Activated CD4-positive, alpha-beta T cell treated with anti-CD3 and anti-CD28 coated beads, Interleukin-2, amount 10 ng/mL, durations not matched to agents 7 days and 5 days (primary cell): ENCODE data around the gene OSBPL3. TPM values are rescaled to one million over a fixed set of nuclear protein-coding genes. Genes with fewer than 3 reads are reported as not detected.

Source experiments
- CTCF ChIA-PET: fragments of 350-600 bp; sonication (Branson Sonifier 250); formaldehyde crosslinking; loops from one replicate; lab custom pipeline; 2021; ENCODE audit warnings: antibody characterized with exemption; lab: Charles Lee
- POLR2A ChIA-PET: fragments of 350-600 bp; sonication (Branson Sonifier 250); formaldehyde crosslinking; loops from one replicate; lab custom pipeline; 2021; ENCODE audit warnings: antibody characterized with exemption; lab: Charles Lee
- DNase-seq: peaks from one replicate; pipeline ENCODE4 v3.0.0-alpha.2; 2020
- H3K27ac Mint-ChIP-seq: one replicate; pipeline ENCODE4 v1.8.0; 2021; ENCODE audit warnings: mild to moderate bottlenecking, moderate library complexity, mixed read lengths
- H3K27me3 Mint-ChIP-seq: one replicate; pipeline ENCODE4 v1.8.0; 2021; ENCODE audit warnings: mixed read lengths
- H3K36me3 Mint-ChIP-seq: one replicate; pipeline ENCODE4 v1.8.0; 2021; ENCODE audit warnings: low read depth, mixed read lengths
- H3K4me1 Mint-ChIP-seq: one replicate; pipeline ENCODE4 v1.8.0; 2021; ENCODE audit warnings: mixed read lengths
- H3K4me3 Mint-ChIP-seq: one replicate; pipeline ENCODE4 v1.8.0; 2021; ENCODE audit warnings: mild to moderate bottlenecking, moderate library complexity, mixed read lengths
- H3K9me3 Mint-ChIP-seq: one replicate; pipeline ENCODE4 v1.8.0; 2021; ENCODE audit warnings: mixed read lengths
- total RNA-seq, 2 experiments: library from RNA; stranded (reverse); gene quantifications; one replicate each; pipeline ENCODE4 v1.2.3, GENCODE V29; 2021

The OSBPL3 gene
- total RNA-seq, 2 experiments from 2014 or later, result 77.5 to 77.9 TPM

DNA sequence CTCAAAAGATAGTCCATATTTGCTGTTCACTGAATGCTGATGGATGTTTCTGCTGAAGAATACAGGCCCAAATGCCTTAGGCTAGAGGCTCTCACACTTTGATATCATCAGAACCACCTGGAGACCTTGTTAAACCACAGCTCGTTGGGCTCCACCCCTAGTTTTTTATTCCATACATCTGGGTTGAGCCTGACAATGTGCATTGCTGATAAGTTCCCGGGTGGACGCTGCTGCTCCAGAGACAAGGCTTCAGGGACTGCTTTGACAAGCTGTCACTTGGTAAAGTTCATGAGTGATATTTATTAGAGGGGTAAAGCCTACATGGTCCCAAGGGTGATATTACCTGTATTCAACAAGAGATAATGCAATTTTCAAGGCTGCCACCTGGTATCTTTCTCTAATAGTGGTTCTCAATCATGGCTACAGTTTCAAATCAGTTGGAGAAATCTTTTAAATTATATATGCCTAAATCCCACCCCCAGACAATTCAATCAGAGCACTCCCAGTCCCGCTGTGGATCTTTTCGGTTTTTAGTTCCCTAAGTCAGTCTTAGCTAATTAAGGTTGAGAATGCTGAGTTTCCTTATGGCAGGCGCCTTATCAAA lies 115.7 kb downstream of the OSBPL3 start:
- Mint-ChIP-seq H3K4me1 (peaks cover 23% of the 10 kb centered on the region), H3K27ac (no peak overlapping the region), H3K9me3 (no peaks in the 10 kb centered on the region), H3K27me3 (no peaks in the 10 kb centered on the region), H3K4me3 (no peak overlapping the region), H3K36me3 (peaks cover 80% of the 10 kb centered on the region)
- DNase-seq, result no peak
- ChIA-PET POLR2A (no interaction called here), CTCF (interaction anchor here (1.0 kb wide), 1 partner anchor 9 kb away, joined by 3 read pairs; no protein-coding TSS in a partner anchor)

GRCh38 chr7:24863626-24864025 lies 116.4 kb downstream of the OSBPL3 start:
- H3K27ac Mint-ChIP-seq, result no peak overlapping the region
- no peak overlapping the region for H3K4me3 Mint-ChIP-seq
- ChIA-PET POLR2A (no interaction called here), CTCF (interaction anchor here (0.6 to 1.5 kb wide), 3 partner anchors 23 to 115 kb away, joined by 3 to 4 read pairs (median 3); no protein-coding TSS in a partner anchor)
- H3K4me1 Mint-ChIP-seq, result peaks cover 23% of the 10 kb centered on the region
- no peak for DNase-seq
- no peaks in the 10 kb centered on the region for H3K9me3 Mint-ChIP-seq
- H3K36me3 Mint-ChIP-seq, result peaks cover 79% of the 10 kb centered on the region
- no peaks in the 10 kb centered on the region for H3K27me3 Mint-ChIP-seq

- CTCF ChIA-PET, result interaction anchor here (0.6 to 1.5 kb wide), 2 partner anchors 24 to 34 kb away, joined by 3 to 4 read pairs; no protein-coding TSS in a partner anchor
- Mint-ChIP-seq H3K27ac (peak overlapping the region; percentile 25), H3K4me1 (peaks cover 20% of the 10 kb centered on the region), H3K36me3 (peaks cover 78% of the 10 kb centered on the region), H3K9me3 (no peaks in the 10 kb centered on the region), H3K27me3 (no peaks in the 10 kb centered on the region), H3K4me3 (no peak overlapping the region)
- POLR2A ChIA-PET, result no interaction called here
- DNase-seq, result no peak
Observed at GRCh38 chr7:24862461-24862860, 117.5 kb downstream of the OSBPL3 start.

DNA sequence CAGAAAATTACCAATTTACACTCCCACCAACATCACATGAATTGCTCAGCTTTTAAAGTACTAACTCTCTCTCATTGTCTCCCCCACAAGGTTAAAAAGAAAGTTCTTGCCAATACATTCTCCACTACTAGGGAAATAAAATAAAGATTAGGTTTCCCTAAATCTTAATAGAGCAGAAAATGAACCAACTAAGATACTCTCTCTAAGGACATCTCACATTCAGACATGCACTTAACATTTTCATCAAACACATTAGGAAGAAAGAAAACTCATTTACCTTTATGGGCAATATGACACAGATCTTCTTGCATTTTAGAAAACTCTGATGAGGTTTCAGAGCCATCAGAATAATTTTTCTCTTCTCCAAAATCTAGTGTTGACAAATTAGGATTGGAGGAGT lies 118.6 kb downstream of the OSBPL3 start:
- H3K4me1 Mint-ChIP-seq, result peaks cover 17% of the 10 kb centered on the region
- peaks cover 76% of the 10 kb centered on the region for H3K36me3 Mint-ChIP-seq
- no peak overlapping the region for H3K27ac Mint-ChIP-seq
- H3K27me3 Mint-ChIP-seq, result no peaks in the 10 kb centered on the region
- no peak overlapping the region for H3K4me3 Mint-ChIP-seq
- DNase-seq, result no peak
- H3K9me3 Mint-ChIP-seq, result no peaks in the 10 kb centered on the region
- ChIA-PET POLR2A (no interaction called here), CTCF (no interaction called here)

DNA sequence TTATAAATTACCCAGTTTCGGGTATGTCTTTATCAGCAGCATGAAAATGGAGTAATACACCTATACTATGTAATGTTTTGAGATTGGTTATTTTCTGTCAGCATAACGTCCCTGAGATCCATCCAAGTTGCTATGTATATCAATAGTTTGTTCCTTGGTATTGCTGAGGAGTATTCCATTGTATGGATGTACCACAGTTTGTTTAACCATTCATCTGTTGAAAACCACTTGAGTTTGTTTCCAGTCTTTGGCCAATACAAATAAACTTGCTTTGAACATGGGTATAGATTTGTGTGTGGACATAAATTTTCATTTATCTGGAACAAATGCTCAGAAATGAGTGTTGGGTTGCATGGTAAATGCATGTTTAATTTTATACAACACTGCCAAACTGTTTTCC lies 119.4 kb downstream of the OSBPL3 start:
- H3K4me3 Mint-ChIP-seq, result no peak overlapping the region
- no peaks in the 10 kb centered on the region for H3K27me3 Mint-ChIP-seq
- no peak overlapping the region for H3K27ac Mint-ChIP-seq
- CTCF ChIA-PET, result no interaction called here
- peaks cover 12% of the 10 kb centered on the region for H3K4me1 Mint-ChIP-seq
- H3K9me3 Mint-ChIP-seq, result no peaks in the 10 kb centered on the region
- no peak for DNase-seq
- POLR2A ChIA-PET, result no interaction called here
- peaks cover 74% of the 10 kb centered on the region for H3K36me3 Mint-ChIP-seq

DNA sequence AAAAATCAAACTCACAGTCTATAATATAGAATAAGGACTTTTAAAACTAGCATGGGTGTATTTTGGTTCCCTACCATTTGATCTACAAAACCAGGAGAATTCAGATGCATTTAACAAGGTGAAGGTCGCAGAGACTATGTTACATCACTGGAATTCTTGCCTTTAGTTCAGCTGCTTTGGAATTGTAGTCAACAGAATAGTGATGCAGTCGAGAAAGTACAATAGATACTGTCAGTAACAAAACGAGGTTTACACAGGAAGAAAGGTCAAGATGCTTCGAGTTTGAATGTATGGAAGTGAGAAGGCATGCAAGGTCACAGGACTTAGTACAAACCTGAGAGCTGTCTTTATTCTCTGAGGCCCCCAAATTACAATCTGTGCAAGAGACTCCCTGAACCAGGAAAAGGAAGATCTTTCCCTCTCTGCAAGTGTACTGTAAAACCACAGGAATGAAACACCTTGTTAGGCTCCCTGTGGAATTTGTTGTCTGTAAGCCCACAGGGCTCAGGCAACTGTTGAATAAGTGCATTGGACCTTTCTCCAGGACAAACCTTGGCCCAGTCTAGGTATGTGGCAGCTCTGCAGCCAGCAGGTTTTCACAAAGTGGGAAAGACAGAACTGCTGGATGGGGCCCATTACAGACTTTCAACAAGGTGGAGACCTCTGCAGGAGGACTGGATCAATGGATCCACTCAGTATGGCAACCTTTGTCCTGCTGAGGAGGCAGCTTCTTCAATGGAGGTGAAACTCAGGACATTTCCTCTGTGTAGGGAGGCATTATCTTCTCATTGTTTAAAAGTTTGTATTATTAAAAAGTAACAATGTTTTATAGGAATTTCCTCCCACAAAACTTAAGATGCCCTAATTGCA lies 121.6 kb downstream of the OSBPL3 start:
- no peak for DNase-seq
- Mint-ChIP-seq H3K4me1 (peaks cover 3% of the 10 kb centered on the region), H3K27me3 (no peaks in the 10 kb centered on the region), H3K9me3 (no peaks in the 10 kb centered on the region), H3K36me3 (peaks cover 60% of the 10 kb centered on the region), H3K27ac (no peak overlapping the region), H3K4me3 (no peak overlapping the region)
- POLR2A ChIA-PET, result no interaction called here
- CTCF ChIA-PET, result interaction anchor here (1.0 to 1.2 kb wide), 2 partner anchors 38 to 91 kb away, joined by 3 to 4 read pairs; no protein-coding TSS in a partner anchor

DNA sequence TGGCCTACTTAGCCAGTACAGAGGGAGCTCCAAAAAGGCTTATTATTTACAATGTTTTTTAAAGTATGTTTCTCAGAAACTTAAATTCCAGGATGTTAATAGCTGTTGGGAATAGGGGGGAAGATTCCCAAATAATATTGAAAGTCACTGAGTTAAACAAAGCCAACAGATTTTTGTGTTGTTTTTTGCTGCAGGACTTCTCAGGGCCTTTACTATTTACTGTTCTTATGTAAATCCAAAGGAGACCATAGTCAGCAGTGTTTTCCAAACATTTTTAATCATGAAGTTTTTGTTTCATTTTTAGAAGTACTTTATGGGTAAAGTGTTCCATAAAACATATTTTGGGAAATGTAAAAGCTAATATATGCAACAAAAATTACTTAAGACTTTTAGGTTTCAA lies 122.4 kb downstream of the OSBPL3 start:
- Mint-ChIP-seq H3K4me3 (no peak overlapping the region), H3K27ac (no peak overlapping the region), H3K4me1 (peaks cover 3% of the 10 kb centered on the region), H3K36me3 (peaks cover 54% of the 10 kb centered on the region), H3K9me3 (no peaks in the 10 kb centered on the region), H3K27me3 (no peaks in the 10 kb centered on the region)
- DNase-seq, result no peak
- CTCF ChIA-PET, result interaction anchor here (1.0 to 1.2 kb wide), 2 partner anchors 39 to 92 kb away, joined by 3 to 4 read pairs; no protein-coding TSS in a partner anchor
- POLR2A ChIA-PET, result no interaction called here

- no peak overlapping the region for H3K4me3 Mint-ChIP-seq
- ChIA-PET POLR2A (interaction anchor here (0.6 kb wide), 1 partner anchor 126 kb away, joined by 3 read pairs; no protein-coding TSS in a partner anchor), CTCF (interaction anchor here (1.1 kb wide), 1 partner anchor 10 kb away, joined by 3 read pairs; no protein-coding TSS in a partner anchor)
- no peak for DNase-seq
- H3K9me3 Mint-ChIP-seq, result no peaks in the 10 kb centered on the region
- H3K36me3 Mint-ChIP-seq, result peaks cover 56% of the 10 kb centered on the region
- H3K27ac Mint-ChIP-seq, result no peak overlapping the region
- peaks cover 16% of the 10 kb centered on the region for H3K4me1 Mint-ChIP-seq
- no peaks in the 10 kb centered on the region for H3K27me3 Mint-ChIP-seq
Observed at GRCh38 chr7:24854866-24855265, 125.1 kb downstream of the OSBPL3 start.

- POLR2A ChIA-PET, result no interaction called here
- CTCF ChIA-PET, result no interaction called here
- DNase-seq, result no peak
- H3K27ac Mint-ChIP-seq, result no peak overlapping the region
- H3K4me3 Mint-ChIP-seq, result no peak overlapping the region
- H3K9me3 Mint-ChIP-seq, result no peaks in the 10 kb centered on the region
- peaks cover 15% of the 10 kb centered on the region for H3K4me1 Mint-ChIP-seq
- H3K36me3 Mint-ChIP-seq, result peaks cover 57% of the 10 kb centered on the region
- H3K27me3 Mint-ChIP-seq, result no peaks in the 10 kb centered on the region
Observed at GRCh38 chr7:24851786-24852185, 128.2 kb downstream of the OSBPL3 start.

DNA sequence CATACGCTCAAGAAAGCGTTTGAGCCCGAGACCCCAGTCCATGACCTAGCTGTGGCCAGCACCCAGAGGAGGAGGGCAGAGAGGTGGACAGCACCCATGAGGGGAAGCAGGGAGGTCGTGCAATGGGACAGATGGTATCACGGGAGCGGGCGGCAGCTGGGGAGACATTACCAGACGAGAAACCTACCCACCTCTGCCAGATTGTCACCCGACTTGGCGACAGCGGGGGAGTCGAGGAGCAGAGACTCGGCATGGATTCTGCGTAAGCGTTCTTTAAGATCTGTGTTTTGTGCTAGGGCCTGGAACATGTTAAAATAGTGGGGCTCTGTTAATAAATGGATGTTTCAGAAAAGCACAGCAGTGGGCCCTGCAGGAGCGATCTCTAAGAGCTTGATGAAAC lies 131.1 kb downstream of the OSBPL3 start:
- Mint-ChIP-seq H3K27ac (no peak overlapping the region), H3K9me3 (no peaks in the 10 kb centered on the region), H3K27me3 (no peaks in the 10 kb centered on the region), H3K4me3 (no peak overlapping the region), H3K36me3 (peaks cover 47% of the 10 kb centered on the region), H3K4me1 (peaks cover 13% of the 10 kb centered on the region)
- POLR2A ChIA-PET, result no interaction called here
- DNase-seq, result no peak
- CTCF ChIA-PET, result no interaction called here

- peaks cover 14% of the 10 kb centered on the region for H3K4me1 Mint-ChIP-seq
- no peak for DNase-seq
- ChIA-PET POLR2A (no interaction called here), CTCF (no interaction called here)
- no peaks in the 10 kb centered on the region for H3K9me3 Mint-ChIP-seq
- H3K36me3 Mint-ChIP-seq, result peaks cover 45% of the 10 kb centered on the region
- no peaks in the 10 kb centered on the region for H3K27me3 Mint-ChIP-seq
- H3K27ac Mint-ChIP-seq, result no peak overlapping the region
- no peak overlapping the region for H3K4me3 Mint-ChIP-seq
Observed at GRCh38 chr7:24847754-24848153, 132.2 kb downstream of the OSBPL3 start.

- CTCF ChIA-PET, result no interaction called here
Observed at GRCh38 chr7:24843821-24844434, 136.1 kb downstream of the OSBPL3 start.

More at GRCh38 chr7:24843821-24844434, 136.1 kb downstream of the OSBPL3 start:
- no peaks in the 10 kb centered on the region for H3K27me3 Mint-ChIP-seq
- peaks cover 36% of the 10 kb centered on the region for H3K36me3 Mint-ChIP-seq
- no peaks in the 10 kb centered on the region for H3K9me3 Mint-ChIP-seq
- no peak for DNase-seq
- POLR2A ChIA-PET, result no interaction called here
- no peak overlapping the region for H3K4me3 Mint-ChIP-seq
- H3K4me1 Mint-ChIP-seq, result peaks cover 9% of the 10 kb centered on the region
- H3K27ac Mint-ChIP-seq, result no peak overlapping the region
